ENCODE data around the gene LRIG2.

DNA sequence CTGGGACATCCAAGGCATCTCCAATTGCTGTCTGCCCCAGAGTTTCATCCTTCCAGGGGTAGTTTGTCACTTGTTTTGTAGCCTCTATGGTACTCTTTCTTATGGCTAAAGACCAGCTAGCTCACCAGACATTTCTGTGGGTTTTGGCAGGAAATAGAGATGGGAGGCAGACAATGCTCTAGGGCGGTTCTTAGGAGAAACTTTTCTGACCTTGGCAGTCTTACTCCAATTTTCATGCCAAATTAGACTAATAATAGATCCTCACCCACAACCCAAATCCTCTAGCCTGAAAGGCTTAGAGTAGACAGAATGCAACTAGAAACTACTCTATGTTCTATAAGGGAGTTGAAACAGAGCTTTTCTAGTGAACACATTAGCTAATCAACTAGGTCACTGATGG lies 69.8 kb downstream of the LRIG2 start:
- TF ChIP-seq, protein P1, sequence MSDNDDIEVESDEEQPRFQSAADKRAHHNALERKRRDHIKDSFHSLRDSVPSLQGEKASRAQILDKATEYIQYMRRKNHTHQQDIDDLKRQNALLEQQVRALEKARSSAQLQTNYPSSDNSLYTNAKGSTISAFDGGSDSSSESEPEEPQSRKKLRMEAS (IDR thresholded peaks at IDR 0.05; ENCODE audit: low read depth): no peak
- TF ChIP-seq RAD21 (IDR thresholded peaks at IDR 0.05; ENCODE audit: low read length) (no peak), SMC3 (IDR thresholded peaks at IDR 0.05; ENCODE audit: low read depth, low read length) (no peak), POLR2AphosphoS5 (IDR thresholded peaks at IDR 0.05; ENCODE audit: low read depth, low read length) (no peak)
- TF ChIP-seq, protein P2, sequence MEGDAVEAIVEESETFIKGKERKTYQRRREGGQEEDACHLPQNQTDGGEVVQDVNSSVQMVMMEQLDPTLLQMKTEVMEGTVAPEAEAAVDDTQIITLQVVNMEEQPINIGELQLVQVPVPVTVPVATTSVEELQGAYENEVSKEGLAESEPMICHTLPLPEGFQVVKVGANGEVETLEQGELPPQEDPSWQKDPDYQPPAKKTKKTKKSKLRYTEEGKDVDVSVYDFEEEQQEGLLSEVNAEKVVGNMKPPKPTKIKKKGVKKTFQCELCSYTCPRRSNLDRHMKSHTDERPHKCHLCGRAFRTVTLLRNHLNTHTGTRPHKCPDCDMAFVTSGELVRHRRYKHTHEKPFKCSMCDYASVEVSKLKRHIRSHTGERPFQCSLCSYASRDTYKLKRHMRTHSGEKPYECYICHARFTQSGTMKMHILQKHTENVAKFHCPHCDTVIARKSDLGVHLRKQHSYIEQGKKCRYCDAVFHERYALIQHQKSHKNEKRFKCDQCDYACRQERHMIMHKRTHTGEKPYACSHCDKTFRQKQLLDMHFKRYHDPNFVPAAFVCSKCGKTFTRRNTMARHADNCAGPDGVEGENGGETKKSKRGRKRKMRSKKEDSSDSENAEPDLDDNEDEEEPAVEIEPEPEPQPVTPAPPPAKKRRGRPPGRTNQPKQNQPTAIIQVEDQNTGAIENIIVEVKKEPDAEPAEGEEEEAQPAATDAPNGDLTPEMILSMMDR (IDR thresholded peaks at IDR 0.05): no peak
- TF ChIP-seq, protein P3, sequence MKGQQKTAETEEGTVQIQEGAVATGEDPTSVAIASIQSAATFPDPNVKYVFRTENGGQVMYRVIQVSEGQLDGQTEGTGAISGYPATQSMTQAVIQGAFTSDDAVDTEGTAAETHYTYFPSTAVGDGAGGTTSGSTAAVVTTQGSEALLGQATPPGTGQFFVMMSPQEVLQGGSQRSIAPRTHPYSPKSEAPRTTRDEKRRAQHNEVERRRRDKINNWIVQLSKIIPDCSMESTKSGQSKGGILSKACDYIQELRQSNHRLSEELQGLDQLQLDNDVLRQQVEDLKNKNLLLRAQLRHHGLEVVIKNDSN (IDR thresholded peaks at IDR 0.05; ENCODE audit: borderline replicate concordance, low read depth): no peak

Data from SK-N-SH (cell line).